K562 treated with DMSO at 1 percent for 48 hours (cell line): Measurements from ENCODE around the gene SMTN. TPM values are rescaled to one million over a fixed set of nuclear protein-coding genes. Genes with fewer than 3 reads are reported as not detected.

Experiments used
- total RNA-seq: library from RNA; unstranded; fragments of 300-600 nt; gene quantifications from 2 replicates; pipeline ENCODE4 v1.2.3, GENCODE V29; 2022; ENCODE audit warnings: low replicate concordance; ENCODE audit errors: extremely low read depth

Gene SMTN
- total RNA-seq: not detected in 2 replicates

DNA sequence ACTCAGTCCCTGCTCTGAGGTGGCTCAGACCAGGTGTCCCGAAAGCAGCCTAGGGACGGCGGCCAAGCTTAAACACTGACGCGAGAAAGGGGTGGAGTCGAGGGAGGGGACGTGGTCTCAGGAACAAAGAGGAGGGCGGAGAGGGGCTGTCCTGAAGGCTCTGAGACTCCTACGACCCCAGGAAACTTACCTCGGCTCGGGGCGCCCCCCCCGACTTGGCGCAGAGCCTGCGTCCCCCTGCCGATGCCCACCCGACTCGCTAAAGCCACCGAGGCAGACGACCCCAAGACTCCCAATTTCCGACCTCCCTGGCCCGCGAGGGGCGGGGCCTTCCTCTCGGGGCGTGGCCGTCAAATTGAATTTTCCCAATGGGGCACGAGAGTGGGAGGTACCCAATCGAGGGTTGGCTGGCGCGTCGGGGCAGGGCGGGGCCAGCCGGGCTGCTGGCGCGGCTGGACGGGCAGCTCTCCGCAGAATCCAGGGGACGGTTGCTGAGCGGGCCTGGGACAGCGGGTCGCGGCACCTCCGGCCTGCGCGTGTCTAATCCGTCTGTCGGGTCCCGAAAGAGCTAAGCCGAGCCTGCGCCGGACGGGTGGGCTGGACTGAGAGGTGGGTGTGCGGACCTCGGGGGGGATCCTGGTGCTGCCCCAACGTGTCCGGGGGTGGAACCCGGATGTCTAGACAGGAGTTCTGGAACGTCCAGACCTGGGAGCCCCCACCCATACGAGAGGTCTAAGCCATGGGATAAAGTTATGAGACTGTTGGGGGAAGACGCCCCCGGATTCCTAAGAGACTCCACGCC is at the start of gene SMTN:
Gene SMTN, plus strand, starts transcription at position 471 of the 802 bp plus-strand sequence. CDS start 1,941 bp downstream, outside the sequence.

DNA sequence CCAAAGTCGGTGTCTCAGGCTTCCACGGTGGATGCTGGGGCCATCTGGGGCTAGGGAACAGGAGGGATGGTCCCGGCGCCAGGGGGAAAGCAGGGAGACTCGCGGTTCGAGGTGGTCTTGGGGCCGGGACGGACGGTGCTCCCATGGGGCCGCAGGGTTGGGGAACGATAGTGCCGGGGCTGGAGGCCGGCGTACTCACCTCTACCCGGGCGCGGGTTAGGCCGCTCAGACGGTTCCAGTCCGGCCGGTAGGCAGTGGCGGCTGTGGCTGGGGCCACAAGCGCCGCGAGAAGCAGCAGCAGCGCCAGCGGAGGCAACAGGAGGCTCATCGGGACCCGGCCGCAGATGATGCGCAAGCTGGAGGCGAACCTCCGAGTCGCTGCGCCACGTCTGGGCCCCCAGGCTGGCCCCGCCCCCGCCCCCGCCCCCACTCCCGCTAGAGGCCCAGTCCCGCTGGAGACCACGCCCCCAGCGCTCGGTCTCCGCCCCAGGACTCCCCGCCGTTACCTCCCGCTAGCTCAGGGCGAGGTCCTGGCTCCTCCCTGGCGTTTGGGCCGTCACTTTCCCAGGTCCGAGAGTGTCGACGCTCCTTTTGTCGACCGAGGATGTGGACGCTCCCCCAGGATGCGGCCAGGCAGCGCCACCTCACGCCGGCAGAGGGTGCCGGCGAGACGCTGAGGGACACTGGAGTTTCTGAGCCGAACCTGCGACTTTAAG is 26.2 kb downstream of the SMTN start, which contains the start of gene SELENOM:
Gene SELENOM, minus strand, starts transcription at position 391 of the 716 bp plus-strand sequence. Its CDS starts 63 bp downstream, at position 328.

DNA sequence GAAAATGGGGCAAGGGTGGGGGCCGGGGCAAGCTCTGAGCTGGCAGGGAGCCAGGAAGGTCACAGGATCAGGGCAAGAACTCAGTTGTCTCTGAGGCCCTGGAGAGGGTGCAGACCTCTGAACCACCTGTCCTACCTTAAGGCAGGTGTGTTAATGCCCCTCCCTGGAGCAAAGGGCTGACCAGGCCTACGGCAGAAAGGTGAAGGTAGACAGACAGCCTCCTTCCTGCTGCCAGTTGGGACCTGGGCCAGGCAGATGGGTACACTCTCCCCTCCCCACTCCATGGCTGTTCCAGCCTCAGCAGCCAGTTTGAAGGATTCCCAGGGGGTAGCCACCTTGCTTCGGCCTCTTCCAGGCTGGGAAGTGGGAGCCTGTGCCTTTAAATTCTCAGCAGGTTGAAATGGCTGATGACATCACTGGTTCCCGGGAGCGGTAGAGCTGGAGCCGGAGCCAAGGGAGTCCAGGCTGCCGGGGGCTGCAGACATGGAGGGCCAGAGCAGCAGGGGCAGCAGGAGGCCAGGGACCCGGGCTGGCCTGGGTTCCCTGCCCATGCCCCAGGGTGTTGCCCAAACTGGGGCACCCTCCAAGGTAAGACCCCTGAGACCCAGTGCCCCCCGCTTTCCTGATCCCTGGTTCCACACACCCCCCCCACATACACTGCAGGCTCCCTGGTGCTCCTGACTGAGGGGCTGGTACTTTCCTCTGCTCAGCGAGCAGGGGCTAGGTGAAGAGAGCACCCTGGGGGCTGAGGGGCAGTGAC is 41.6 kb downstream of the SMTN start, which contains the start of gene INPP5J:
Gene INPP5J, plus strand, starts transcription at position 435 of the 760 bp plus-strand sequence. Its CDS starts 49 bp downstream, at position 484.

DNA sequence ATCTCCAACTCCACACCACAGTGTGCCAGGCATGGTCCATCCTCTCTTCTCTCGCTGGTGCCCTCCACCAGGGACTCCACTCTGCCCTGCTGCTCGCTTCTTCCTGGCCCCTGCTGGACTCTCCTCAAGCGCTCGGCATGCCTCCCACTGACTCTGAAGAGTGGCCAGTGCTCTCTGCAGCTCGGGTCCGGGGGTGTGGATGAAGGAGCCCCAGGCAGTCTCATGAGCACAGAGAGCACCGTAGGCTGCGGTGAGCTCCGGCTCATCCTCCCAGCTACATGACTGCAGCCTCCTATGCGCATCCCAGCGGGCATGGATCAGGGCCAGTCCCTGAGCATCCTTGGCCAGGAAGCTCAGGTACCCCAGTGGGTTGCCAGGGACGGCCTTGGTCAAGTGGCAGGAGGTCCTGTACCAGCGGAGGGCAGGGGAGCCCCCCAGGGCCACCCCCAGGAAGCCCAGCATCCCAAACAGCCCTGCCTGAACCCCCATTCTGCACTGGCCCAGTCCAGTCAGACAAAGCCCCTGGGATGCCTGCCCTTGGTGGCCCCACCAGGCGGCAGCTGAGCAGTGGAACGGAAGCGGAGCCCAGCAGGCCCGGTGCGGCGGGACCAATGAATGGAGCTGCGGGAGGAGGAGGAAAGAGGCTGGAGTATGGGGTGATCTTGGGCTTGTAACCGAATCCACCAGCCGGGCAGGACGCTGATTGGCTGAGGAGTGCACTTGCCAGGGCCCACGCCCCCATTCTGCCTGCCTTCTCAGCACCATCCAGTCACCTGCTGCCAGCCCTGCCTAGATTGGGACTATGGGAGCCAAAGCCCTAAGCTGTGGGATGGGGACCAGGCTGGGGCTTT is 59.0 kb downstream of the SMTN start, which contains the start of gene PLA2G3:
Gene PLA2G3, minus strand, starts transcription at position 643 of the 851 bp plus-strand sequence. Its CDS starts 154 bp downstream, at position 489.

Other genes with a start within 250 kb of the SMTN start
- gene MORC2, start 112.5 kb upstream of the SMTN start, total RNA-seq: not detected in 2 replicates
- 79.9 TPM in 1 of 2 replicates, not detected in the other for gene TUG1, start 112.1 kb upstream of the SMTN start, total RNA-seq
- gene SELENOM, start 26.2 kb downstream of the SMTN start, total RNA-seq: not detected in 2 replicates
- gene INPP5J, start 41.6 kb downstream of the SMTN start, total RNA-seq: not detected in 2 replicates
- gene PLA2G3, start 59.2 kb downstream of the SMTN start, total RNA-seq: not detected in 2 replicates
- gene RNF185, start 78.9 kb downstream of the SMTN start, total RNA-seq: not detected in 2 replicates
- gene LIMK2, start 131.0 kb downstream of the SMTN start, total RNA-seq: not detected in 2 replicates
- not detected in 2 replicates for gene PIK3IP1, start 211.2 kb downstream of the SMTN start, total RNA-seq